NK-92 (cell line): ENCODE data around the gene LCMT1.
"Not testable (repeated sequence)": the region's sequence is repeated elsewhere in the genome, so short reads cannot be mapped to it uniquely, and the experiment has no call there.

Experiments used
- DNase-seq: peaks from one replicate; lab custom pipeline; 2025; ENCODE audit not compliant: unreplicated experiment; lab: John Stamatoyannopoulos, UW

Gene LCMT1

DNA sequence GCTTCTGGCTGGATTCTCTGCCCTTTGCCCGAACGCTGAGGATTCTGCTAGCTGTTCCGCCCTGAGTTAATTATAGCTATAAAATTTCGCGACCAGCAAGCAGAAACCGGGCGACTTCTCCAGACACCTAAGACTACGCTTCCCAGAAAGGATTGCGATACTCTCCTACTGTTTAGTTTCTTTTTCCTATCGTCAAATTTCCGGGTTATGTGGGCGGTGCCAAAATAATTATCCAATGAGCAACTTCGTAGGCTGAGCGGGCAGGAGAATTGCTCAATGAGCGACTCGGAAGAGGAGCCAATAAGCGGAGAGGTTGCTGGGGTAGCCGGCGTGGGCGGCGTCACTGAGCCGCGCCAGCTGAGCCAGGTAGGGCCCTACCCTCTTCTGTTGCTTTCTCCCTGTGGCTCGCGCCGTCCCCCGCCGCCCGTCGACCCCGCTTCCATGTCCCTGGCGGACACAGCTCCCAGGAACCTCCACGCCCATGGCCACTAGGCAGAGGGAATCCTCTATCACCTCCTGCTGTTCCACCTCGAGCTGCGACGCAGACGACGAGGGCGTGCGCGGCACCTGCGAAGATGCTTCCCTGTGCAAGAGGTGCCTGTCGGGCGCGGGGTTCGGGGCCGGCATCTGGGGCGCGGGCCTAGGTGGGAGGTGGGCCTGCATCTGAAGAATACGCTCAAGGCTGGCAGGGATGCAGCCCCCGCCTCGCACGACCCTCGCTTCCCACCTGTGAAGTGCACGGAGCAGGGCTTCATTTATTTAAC lies at the start of gene LCMT1:
Gene LCMT1 (plus strand): TSS at position 340 of the 764 bp plus-strand sequence. CDS start 142 bp downstream, at position 482.
- DNase-seq = peak; percentile 74

DNA sequence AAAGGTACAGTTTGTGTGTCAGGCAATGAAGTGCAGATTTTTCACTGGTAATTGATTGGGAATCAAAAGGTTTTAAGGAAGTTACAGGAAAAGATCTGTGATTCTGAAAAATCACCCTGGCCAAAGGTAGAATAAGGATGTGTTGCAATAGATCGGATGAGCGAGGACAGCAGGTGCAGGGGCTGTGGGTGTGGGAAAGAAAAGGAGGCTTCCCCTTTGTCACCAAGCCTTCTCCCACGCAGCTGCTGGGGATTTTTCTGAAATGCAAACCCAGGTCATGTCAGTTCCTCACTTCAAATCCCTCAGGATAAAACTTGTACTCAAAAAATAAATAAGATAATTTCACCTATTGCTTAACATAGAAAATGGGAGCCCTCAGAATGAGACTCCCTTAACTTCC lies 48.4 kb upstream of the LCMT1 start:
- no peak for DNase-seq

DNA sequence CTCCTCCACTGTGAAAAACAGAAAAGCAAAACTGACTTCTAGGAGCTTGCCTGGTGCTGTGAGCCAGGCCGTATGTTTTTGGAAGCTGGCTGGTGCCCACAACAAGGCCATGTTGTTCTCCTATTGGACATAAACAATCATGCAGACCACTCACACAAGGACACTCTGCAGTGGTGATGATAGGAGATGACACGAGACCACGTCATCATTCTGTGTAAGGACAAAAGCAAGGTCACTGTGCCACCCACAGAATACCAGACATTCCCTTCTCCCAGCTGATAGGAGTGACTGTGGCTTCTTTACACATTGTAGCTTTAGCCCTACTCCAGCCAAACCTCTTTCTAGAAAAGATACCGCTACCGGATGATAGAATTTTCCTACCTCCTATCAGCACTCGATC lies 47.7 kb upstream of the LCMT1 start:
- DNase-seq = no peak

DNA sequence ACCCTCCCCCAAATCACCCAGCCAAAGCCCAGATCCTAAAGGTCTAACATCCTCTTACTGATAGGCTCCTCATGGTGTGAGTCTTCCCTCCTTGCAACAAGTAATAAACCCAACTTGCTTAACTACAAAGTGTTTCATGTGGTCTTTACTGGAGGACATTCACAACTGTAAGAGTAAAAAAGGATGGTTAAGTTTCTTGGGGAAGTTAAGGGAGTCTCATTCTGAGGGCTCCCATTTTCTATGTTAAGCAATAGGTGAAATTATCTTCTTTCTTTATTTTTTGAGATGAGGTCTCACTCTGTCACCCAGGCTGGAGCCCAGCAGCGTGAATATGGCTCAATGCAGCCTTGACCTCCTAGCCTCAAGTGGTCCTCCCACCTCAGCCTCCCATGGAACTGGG lies 47.3 kb upstream of the LCMT1 start:
- DNase-seq = not testable (repeated sequence)

GRCh38 chr16:25064937-25065336 lies 46.6 kb upstream of the LCMT1 start:
- no peak for DNase-seq

- no peak for DNase-seq
These were observed 45.6 kb upstream of the LCMT1 start for GRCh38 chr16:25065899-25066298.

GRCh38 chr16:25066426-25066746 lies 45.2 kb upstream of the LCMT1 start:
- no peak for DNase-seq

DNA sequence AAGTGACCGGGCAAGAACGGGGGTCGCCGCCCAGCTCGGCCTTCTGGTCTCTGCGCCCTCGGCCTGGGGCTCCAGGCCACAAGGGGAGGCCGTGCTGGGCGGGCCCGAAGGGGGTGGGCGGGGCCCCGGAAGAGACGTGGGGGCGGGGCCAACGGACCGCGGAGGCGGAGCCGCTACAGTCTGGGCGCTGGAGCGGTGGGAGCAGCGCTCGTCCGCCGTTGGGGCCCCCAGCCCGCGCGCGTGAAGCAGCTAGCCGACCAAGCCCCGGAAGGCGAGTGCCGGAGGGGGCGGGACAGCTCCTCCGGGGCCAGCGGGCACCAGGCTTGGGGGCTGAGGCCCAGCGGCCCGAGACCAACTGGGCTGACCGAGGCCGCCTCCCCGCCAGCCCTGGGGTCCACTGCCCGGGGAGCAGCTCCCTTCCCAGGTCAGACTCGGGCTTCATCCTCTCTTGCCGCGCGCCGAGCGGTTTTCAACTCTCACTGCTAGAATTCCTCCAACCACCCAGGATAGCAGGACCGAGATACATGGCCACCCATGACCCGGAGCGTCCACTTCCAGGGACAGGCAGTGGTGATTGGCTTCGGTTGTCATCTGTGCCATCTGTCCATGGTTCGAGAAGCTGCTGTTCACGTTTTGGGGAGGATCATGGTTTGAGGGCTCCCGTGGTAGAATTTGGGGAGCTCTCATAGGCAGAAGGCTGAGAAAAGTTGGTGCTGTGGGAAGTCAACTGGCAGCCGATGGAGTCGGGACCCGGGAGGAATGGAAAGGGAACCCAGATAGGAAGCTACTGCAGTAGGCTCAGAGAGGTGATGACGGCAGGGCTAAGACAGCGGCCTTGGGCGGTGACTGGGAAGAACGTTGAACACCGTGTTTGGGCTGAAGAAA lies 44.6 kb upstream of the LCMT1 start:
- no peak for DNase-seq

DNA sequence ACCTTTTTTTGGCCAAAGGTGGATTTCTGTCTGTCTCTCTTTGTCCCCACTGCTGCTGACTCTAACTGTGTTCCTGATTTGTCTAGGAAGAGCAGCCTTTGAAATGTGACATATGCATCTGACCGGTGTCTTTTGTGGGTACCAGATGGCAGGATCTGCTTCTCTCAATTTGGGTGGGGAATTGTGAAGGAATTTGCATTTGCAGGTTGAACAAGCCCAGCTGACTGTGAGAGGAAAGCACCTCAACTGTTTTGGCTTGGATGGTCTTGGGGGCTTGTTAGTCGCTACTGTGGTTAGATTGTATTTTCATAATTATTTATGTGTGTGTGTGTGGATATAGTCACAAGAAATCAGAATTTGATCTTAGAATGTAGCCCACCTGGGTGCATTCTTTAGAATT lies 37.7 kb upstream of the LCMT1 start:
- no peak for DNase-seq

DNA sequence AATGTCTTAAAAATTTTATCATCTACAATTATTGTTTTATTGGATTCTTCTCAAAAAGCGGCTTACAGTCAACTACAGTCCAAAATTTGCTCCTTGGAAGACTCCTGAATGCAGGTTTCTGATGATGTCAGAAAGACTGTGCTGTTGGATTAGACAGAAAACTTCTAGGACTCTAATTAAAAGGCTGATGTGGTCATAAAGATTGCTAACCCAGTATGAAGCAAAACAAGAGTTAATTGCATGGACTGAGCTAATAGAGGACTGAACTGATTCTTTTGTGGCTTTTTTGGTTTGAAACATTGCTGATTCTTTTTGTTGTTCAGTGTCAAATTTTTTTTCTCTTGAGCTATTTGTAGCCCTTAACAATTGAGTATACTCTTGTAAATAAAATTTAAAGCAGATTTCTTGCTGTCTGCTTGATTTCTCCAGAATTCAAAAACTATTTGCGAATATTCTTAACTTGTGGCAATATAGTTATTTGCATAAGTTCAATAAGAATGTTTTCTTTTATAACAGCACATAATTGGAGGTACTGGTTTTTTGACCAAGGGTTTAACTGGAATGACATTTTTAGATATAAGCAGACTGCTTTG lies 33.1 kb upstream of the LCMT1 start:
- DNase-seq = no peak

- no peak for DNase-seq
These were observed 31.7 kb upstream of the LCMT1 start for GRCh38 chr16:25079637-25080378.

- DNase-seq = no peak
These were observed 31.0 kb upstream of the LCMT1 start for GRCh38 chr16:25080420-25081131.

- no peak for DNase-seq
These were observed 29.8 kb upstream of the LCMT1 start for GRCh38 chr16:25081702-25082101.

DNA sequence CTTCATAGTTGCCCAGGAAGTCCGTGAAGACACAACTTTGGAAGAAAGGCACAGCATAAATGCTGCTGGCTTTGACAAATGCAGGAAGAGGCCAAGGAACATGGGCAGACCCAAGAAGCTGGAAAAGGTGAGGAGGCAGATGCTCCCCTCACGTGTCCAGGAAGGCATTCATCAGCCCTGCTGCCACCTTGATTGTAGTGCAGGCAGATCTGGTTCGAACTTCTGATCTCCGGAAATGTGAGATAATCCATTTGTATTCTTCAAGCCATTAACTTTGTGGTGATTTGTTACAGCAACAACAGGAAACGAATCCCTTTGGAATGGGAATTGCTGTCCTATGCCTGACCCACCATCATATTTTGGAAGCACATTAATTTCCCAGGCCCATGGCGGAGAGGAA lies 28.5 kb upstream of the LCMT1 start:
- no peak for DNase-seq

DNA sequence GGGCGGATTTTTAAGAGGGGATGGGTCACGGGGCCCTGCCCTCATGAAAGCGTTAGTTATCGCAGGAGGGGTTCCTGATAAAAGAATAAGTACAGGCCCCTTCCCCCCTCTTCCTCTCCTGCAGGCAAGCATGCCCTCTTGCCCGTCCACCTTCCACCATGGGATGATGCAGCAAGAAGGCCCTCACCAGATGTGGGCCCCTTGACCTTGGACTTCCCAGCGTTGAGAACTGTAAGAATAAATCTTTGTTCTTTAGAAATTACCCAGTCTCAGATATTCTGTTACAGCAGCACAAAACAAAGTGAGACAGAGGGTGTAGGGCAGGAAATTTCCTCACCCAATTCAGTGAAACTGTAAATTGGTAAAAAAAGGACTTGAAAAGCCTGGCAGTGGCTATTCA lies 27.8 kb upstream of the LCMT1 start:
- DNase-seq = no peak

DNA sequence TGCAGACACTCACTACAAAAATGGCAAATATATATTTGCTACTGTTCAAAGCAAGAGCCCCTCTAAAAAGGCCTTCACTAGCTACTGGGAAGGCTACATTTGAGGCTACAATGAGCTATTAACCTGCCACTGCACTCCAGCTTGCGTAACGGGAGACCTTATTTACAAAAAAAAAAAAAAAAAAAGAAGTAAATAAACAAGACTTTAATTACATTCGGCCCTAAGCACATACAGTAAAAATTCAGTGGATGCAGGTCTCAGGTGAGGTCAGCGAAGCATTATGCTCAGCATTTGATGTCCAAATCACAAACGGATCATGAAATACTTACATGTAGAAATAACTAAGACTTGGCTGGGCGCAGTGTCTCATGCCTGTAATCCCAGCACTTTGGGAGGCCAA lies 26.7 kb upstream of the LCMT1 start:
- DNase-seq = no peak

DNA sequence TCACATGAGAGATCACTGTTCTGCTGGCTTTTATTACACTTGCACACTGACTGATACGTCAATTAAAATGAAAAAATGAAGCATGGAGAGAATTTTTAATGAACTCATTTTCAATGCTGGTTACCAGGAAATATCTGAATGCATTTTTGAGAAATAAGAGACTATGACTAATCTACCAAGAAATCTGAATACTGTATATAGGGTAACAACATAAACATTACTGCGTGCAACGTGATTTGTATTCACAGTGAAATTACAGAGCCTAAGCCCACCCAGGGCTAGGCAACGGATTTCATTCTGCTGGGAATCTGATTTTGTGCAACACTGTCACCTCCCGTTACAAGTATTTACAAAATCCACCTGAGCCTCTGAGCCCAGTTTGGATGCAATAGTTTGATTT lies 23.8 kb upstream of the LCMT1 start:
- no peak for DNase-seq

- DNase-seq = no peak
These were observed 22.2 kb upstream of the LCMT1 start for GRCh38 chr16:25089351-25089750.

- DNase-seq = no peak
These were observed 19.1 kb upstream of the LCMT1 start for GRCh38 chr16:25092441-25092840.

GRCh38 chr16:25093208-25094061 lies 18.1 kb upstream of the LCMT1 start:
- DNase-seq = no peak
